CD4-positive, CD25-positive, alpha-beta regulatory T cell (primary cell): Measurements from ENCODE around the gene LRIT2. TPM values are rescaled to one million over a fixed set of nuclear protein-coding genes. Genes with fewer than 3 reads are reported as not detected.

ENCODE experiments used
- ATAC-seq, 2 donors: fragments of 150-1000 bp; cut with Tn5 transposase; one replicate each; pipeline ENCODE4 v1.10.0; 2021; ENCODE audit warnings: low read depth in 2 of 2, moderate number of reproducible peaks in 2 of 2, moderate library complexity in 1 of 2
- DNase-seq, 3 donors: peaks; one replicate each; pipeline versions ENCODE4 v3.0.0 to v3.0.0-alpha.2; 2012 to 2022; ENCODE audit warnings: mixed read lengths in 1 of 3
- H3K27ac ChIP-seq: one replicate; pipeline ENCODE4 v1.7.0; 2013; ENCODE audit warnings: mild to moderate bottlenecking, low read length; ENCODE audit not compliant: insufficient read depth, poor library complexity, severe bottlenecking
- H3K27me3 ChIP-seq: one replicate; pipeline ENCODE4 v1.7.0; 2013; ENCODE audit warnings: low read length; ENCODE audit not compliant: control insufficient read depth, insufficient read depth
- H3K36me3 ChIP-seq: one replicate; pipeline ENCODE4 v1.7.0; 2013; ENCODE audit warnings: mild to moderate bottlenecking, low read length, moderate library complexity; ENCODE audit not compliant: control insufficient read depth, insufficient read depth
- H3K4me1 ChIP-seq: 2 replicates; pipeline ENCODE4 v1.7.0; 2013; ENCODE audit warnings: mild to moderate bottlenecking, low read length; ENCODE audit not compliant: insufficient read depth, control insufficient read depth, poor library complexity, severe bottlenecking
- H3K4me3 ChIP-seq: one replicate; pipeline ENCODE4 v1.7.0; 2013; ENCODE audit warnings: low read depth, mild to moderate bottlenecking, low read length, moderate library complexity
- H3K9me3 ChIP-seq, 2 experiments: 1 replicate in 1 of 2; 2 replicates in 1 of 2; pipeline ENCODE4 v1.7.0; 2013; ENCODE audit warnings: low read length in 2 of 2, mild to moderate bottlenecking in 1 of 2, moderate library complexity in 1 of 2; ENCODE audit not compliant: control insufficient read depth in 2 of 2
- H3K27ac Mint-ChIP-seq, 3 donors: one replicate each; pipeline ENCODE4 v1.8.0; 2020 to 2022; ENCODE audit warnings: mild to moderate bottlenecking in 3 of 3, mixed read lengths in 3 of 3, moderate library complexity in 2 of 3
- H3K27me3 Mint-ChIP-seq: one replicate; pipeline ENCODE4 v1.8.0; 2022; ENCODE audit warnings: mild to moderate bottlenecking, mixed read lengths
- H3K36me3 Mint-ChIP-seq: one replicate; pipeline ENCODE4 v1.8.0; 2020; ENCODE audit warnings: mixed read lengths
- H3K4me1 Mint-ChIP-seq, 4 donors: one replicate each; pipeline ENCODE4 v1.8.0; 2020 to 2022; ENCODE audit warnings: mixed read lengths in 4 of 4, mild to moderate bottlenecking in 1 of 4
- H3K4me3 Mint-ChIP-seq, 4 donors: one replicate each; pipeline ENCODE4 v1.8.0; 2020 to 2022; ENCODE audit warnings: mild to moderate bottlenecking in 4 of 4, mixed read lengths in 4 of 4, moderate library complexity in 3 of 4
- H3K9me3 Mint-ChIP-seq, 7 donors: one replicate each; pipeline ENCODE4 v1.8.0; 2020 to 2022; ENCODE audit warnings: mixed read lengths in 7 of 7, mild to moderate bottlenecking in 3 of 7, moderate library complexity in 2 of 7
- polyA plus RNA-seq, 4 donors: library from polyadenylated mRNA; unstranded; fragments of 300-500 nt; fragmentation: Illumina TruSeq; gene quantifications; one replicate each; pipeline ENCODE4 v1.2.3, GENCODE V29; 2021
- total RNA-seq: library from RNA; stranded (reverse); gene quantifications from one replicate; pipeline ENCODE4 v1.2.3, GENCODE V29; 2022

Gene LRIT2
- total and polyA plus RNA-seq, 5 donors from 2014 or later, result not detected

DNA sequence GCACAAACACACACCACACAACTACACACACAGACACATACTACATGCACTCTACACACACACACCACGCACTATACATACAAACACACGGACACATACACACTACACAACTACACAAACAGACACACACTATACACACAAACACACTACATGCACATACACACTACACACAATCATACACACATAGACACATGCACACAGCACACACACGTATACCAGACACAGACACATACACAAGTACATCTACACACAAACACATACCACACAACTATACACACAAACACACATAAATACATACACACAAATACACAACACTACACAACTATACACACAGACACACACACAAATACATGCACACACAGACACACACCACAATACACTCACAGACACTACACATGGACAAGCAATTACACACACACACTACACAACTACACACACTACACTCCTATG, 47.2 kb downstream of the LRIT2 start:
- peaks cover 18% of the 10 kb centered on the region for H3K4me1 ChIP-seq
- no peak overlapping the region for H3K4me3 ChIP-seq
- H3K27ac Mint-ChIP-seq, result no peak overlapping the region
- H3K36me3 Mint-ChIP-seq, result no peaks in the 10 kb centered on the region
- no peaks in the 10 kb centered on the region for H3K27me3 Mint-ChIP-seq
- H3K27ac ChIP-seq, result no peak overlapping the region
- no peaks in the 10 kb centered on the region for H3K27me3 ChIP-seq
- peaks cover 0 to 13% (median 4%) of the 10 kb centered on the region in 4 donors for H3K4me1 Mint-ChIP-seq
- H3K9me3 ChIP-seq, result no peaks in the 10 kb centered on the region
- H3K9me3 Mint-ChIP-seq, result no peaks in the 10 kb centered on the region
- no peaks in the 10 kb centered on the region for H3K36me3 ChIP-seq
- DNase-seq (no peak), ATAC-seq (no peak)
- H3K4me3 Mint-ChIP-seq, result no peak overlapping the region

DNA sequence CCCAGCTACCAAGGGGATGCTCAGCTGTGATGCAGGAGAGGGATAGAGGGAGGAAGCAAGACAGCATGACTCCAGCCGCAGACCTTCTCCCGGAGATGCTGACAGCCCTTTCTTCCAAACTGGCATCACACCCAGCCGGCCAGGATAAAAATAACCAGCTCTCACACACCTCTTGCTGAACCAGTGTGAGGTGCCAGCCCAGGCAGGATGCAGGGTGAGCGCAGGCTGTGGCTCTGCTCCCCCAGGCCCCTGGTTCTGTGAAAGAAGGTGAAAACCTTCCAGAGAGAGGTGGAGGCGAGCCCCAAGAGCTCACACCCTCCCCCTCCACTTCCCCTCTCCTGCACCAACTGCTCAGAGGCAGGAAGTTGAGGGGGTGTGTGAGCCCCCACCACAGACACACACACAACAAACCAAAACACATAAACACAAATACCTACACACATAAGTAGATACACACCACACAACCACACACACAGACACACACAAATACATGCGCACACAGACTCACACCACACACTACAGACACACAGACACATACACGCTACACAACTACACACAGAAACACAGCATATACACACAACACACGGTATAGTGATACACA, 47.7 kb downstream of the LRIT2 start:
- Mint-ChIP-seq H3K9me3 (peaks cover 0 to 2% (median 0%) of the 10 kb centered on the region in 7 donors), H3K27ac (no peak overlapping the region), H3K4me3 (no peak overlapping the region), H3K36me3 (no peaks in the 10 kb centered on the region), H3K27me3 (no peaks in the 10 kb centered on the region), H3K4me1 (peaks cover 0 to 13% (median 4%) of the 10 kb centered on the region in 4 donors)
- peak; percentile 81 to 88 for ATAC-seq
- H3K27ac ChIP-seq, result no peak overlapping the region
- H3K4me3 ChIP-seq, result no peak overlapping the region
- H3K36me3 ChIP-seq, result no peaks in the 10 kb centered on the region
- H3K9me3 ChIP-seq, result no peaks in the 10 kb centered on the region
- H3K27me3 ChIP-seq, result no peaks in the 10 kb centered on the region
- DNase-seq, result peak in 2 of 3 donors; percentile 53 to 85
- peaks cover 18% of the 10 kb centered on the region for H3K4me1 ChIP-seq

DNA sequence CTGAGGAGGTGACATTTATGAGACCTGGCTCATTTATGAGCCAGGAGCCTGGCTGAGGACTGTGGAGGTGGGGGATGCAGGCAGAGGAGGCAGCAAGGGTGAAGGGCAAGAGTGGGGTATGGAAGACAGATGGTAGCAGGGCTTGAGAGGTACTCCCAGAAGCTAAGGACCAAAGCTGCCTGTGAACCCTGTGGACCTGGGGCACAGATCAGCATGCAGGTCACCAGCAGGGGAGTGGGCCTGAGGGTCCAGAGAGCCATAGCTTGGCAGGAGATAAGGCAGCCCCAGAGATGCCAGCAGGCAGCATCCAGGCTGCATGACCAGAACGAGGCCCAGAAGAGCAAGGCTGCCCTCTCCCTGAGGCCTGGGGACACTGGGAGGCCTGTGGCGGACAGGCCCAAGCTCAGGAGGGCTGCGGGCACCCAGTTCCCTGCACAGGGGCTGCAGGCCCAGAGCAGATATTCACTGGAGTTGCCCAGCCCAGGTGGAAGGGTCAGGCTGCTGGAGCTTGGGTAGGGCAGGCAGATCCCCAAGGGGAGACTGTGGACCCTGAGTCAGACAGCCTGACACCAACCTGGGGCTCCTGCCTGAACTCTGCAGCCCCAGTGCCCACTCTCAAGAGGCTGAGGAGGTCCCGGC, 48.4 kb downstream of the LRIT2 start:
- peaks cover 0 to 2% (median 0%) of the 10 kb centered on the region in 7 donors for H3K9me3 Mint-ChIP-seq
- H3K27ac Mint-ChIP-seq, result peak overlapping the region; percentile 55 to 72 (median 69)
- H3K4me3 Mint-ChIP-seq, result peak overlapping the region in 1 of 4 donors; percentile 65
- Histone ChIP-seq H3K27me3 (no peaks in the 10 kb centered on the region), H3K9me3 (no peaks in the 10 kb centered on the region), H3K36me3 (no peaks in the 10 kb centered on the region), H3K4me3 (no peak overlapping the region), H3K27ac (no peak overlapping the region), H3K4me1 (peaks cover 18% of the 10 kb centered on the region)
- no peaks in the 10 kb centered on the region for H3K27me3 Mint-ChIP-seq
- peaks cover 0 to 13% (median 4%) of the 10 kb centered on the region in 4 donors for H3K4me1 Mint-ChIP-seq
- DNase-seq, result no peak
- no peak for ATAC-seq
- H3K36me3 Mint-ChIP-seq, result no peaks in the 10 kb centered on the region

- H3K9me3 ChIP-seq, result no peaks in the 10 kb centered on the region
- Mint-ChIP-seq H3K27me3 (no peaks in the 10 kb centered on the region), H3K9me3 (peaks cover 0 to 2% (median 0%) of the 10 kb centered on the region in 7 donors), H3K27ac (peak overlapping the region in 2 of 3 donors; percentile 69 to 72), H3K36me3 (no peaks in the 10 kb centered on the region), H3K4me3 (peak overlapping the region in 1 of 4 donors; percentile 65), H3K4me1 (peaks cover 0 to 13% (median 4%) of the 10 kb centered on the region in 4 donors)
- no peak overlapping the region for H3K4me3 ChIP-seq
- no peaks in the 10 kb centered on the region for H3K36me3 ChIP-seq
- H3K27ac ChIP-seq, result no peak overlapping the region
- H3K4me1 ChIP-seq, result peaks cover 18% of the 10 kb centered on the region
- no peak for ATAC-seq
- no peaks in the 10 kb centered on the region for H3K27me3 ChIP-seq
- DNase-seq, result no peak
Observed at GRCh38 chr10:84176351-84176750, 49.0 kb downstream of the LRIT2 start.

- Histone ChIP-seq H3K27ac (no peak overlapping the region), H3K4me3 (no peak overlapping the region), H3K9me3 (no peaks in the 10 kb centered on the region), H3K36me3 (no peaks in the 10 kb centered on the region), H3K27me3 (no peaks in the 10 kb centered on the region), H3K4me1 (peaks cover 18% of the 10 kb centered on the region)
- H3K4me3 Mint-ChIP-seq, result no peak overlapping the region
- no peaks in the 10 kb centered on the region for H3K27me3 Mint-ChIP-seq
- no peak for DNase-seq
- H3K27ac Mint-ChIP-seq, result peak overlapping the region in 1 of 3 donors; percentile 15
- H3K36me3 Mint-ChIP-seq, result no peaks in the 10 kb centered on the region
- H3K9me3 Mint-ChIP-seq, result peaks cover 0 to 2% (median 0%) of the 10 kb centered on the region in 7 donors
- ATAC-seq, result no peak
- peaks cover 0 to 13% (median 4%) of the 10 kb centered on the region in 4 donors for H3K4me1 Mint-ChIP-seq
Observed at GRCh38 chr10:84175436-84175835, 49.9 kb downstream of the LRIT2 start.

DNA sequence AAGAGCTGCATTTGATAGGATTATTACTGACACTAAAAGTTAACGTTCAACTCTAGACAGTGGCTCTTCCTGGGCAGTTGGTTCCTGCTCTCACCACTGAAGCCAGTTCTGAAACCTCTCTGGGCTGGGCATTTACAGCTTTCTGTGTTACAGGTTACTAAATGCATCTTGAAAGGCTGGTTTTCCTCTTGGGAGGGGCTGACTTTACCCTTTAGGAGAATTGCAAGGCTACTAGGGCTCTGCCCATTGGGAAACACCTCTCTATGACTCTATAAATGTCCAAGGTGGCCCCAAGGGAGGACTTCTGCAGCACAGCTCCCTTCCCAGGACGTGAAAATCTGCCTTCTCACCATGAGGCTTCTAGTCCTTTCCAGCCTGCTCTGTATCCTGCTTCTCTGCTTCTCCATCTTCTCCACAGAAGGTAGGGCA, 51.8 kb downstream of the LRIT2 start, which contains the start of gene GPR15LG:
Gene GPR15LG (plus strand): TSS at position 301 of the 429 bp plus-strand sequence. CDS start 51 bp downstream, at position 352.
- DNase-seq, result no peak
- ATAC-seq, result no peak
- Mint-ChIP-seq H3K9me3 (peaks cover 0 to 2% (median 0%) of the 10 kb centered on the region in 7 donors), H3K27me3 (no peaks in the 10 kb centered on the region), H3K27ac (no peak within 1 kb of the TSS), H3K36me3 (no peaks in the 10 kb centered on the region), H3K4me3 (no peak within 1 kb of the TSS), H3K4me1 (peaks cover 0 to 13% (median 4%) of the 10 kb centered on the region in 4 donors)
- Histone ChIP-seq H3K27ac (no peak within 1 kb of the TSS), H3K36me3 (no peaks in the 10 kb centered on the region), H3K9me3 (no peaks in the 10 kb centered on the region), H3K4me1 (peaks cover 18% of the 10 kb centered on the region), H3K4me3 (no peak within 1 kb of the TSS), H3K27me3 (no peaks in the 10 kb centered on the region)

DNA sequence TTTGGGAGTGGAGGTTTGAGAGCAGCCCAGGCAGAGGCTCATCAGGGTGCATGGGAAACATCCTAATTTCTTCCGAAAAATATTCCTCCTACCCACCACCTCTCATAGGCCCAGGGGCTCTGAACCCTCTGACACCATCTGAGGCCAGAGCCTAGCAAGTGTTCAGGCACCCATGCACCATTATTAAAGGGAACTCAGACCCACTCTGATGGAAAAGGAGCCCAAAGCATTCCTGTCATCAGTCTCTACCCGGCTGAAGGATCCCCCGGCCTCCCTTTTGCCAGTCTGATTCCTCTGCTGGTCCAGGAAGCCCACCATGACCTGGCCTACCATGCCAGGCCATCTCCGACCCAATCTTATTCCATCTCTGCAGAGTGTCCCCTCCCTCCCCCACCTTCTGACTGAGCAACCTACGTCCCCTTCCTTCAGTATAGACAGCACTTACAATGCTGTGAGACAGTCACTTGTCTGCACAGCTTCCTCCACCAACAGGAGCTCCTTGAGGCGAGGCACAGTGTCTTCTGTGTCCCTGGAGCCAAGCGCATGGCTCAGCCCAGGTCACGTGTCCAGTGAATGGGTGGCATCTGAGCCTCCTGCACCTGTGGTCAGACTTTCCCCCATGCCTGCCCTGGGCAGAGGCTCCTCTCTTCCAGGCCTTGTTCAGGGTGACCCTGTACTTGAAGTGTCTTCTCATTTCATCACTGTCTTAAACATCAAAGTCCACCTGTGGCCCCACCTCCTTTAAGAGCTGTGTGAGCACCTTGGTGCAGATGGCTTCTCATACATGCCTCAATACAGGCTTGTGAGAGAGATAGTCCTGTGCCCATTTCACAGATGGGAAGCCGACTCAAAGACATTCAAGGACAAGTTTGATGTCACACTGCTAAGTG, 52.6 kb downstream of the LRIT2 start:
- no peaks in the 10 kb centered on the region for H3K9me3 ChIP-seq
- H3K4me1 ChIP-seq, result peaks cover 14% of the 10 kb centered on the region
- Mint-ChIP-seq H3K4me1 (peaks cover 0 to 13% (median 4%) of the 10 kb centered on the region in 4 donors), H3K4me3 (no peak overlapping the region), H3K27ac (no peak overlapping the region), H3K27me3 (no peaks in the 10 kb centered on the region), H3K9me3 (peaks cover 0 to 2% (median 0%) of the 10 kb centered on the region in 7 donors), H3K36me3 (no peaks in the 10 kb centered on the region)
- no peaks in the 10 kb centered on the region for H3K27me3 ChIP-seq
- no peak overlapping the region for H3K4me3 ChIP-seq
- DNase-seq (no peak), ATAC-seq (no peak)
- H3K36me3 ChIP-seq, result no peaks in the 10 kb centered on the region
- no peak overlapping the region for H3K27ac ChIP-seq
